Rectal smooth muscle tissue (tissue), 1 donor: Measurements from ENCODE around the gene VWA3A.
"Not testable (repeated sequence)": the region's sequence is repeated elsewhere in the genome, so short reads cannot be mapped to it uniquely, and the experiment has no call there.

ENCODE experiments used
- H3K27ac ChIP-seq: one replicate; pipeline ENCODE4 v1.7.0; 2013; ENCODE audit warnings: low read depth, low read length, inconsistent platforms
- H3K27me3 ChIP-seq: one replicate; pipeline ENCODE4 v1.7.0; 2013; ENCODE audit warnings: low read length; ENCODE audit not compliant: control insufficient read depth, insufficient read depth
- H3K36me3 ChIP-seq: one replicate; pipeline ENCODE4 v1.7.0; 2013; ENCODE audit warnings: low read length; ENCODE audit not compliant: control insufficient read depth, insufficient read depth
- H3K4me1 ChIP-seq: one replicate; pipeline ENCODE4 v1.7.0; 2013; ENCODE audit warnings: low read length; ENCODE audit not compliant: control insufficient read depth, insufficient read depth
- H3K4me3 ChIP-seq: one replicate; pipeline ENCODE4 v1.7.0; 2013; ENCODE audit warnings: low read length
- H3K9ac ChIP-seq: one replicate; pipeline ENCODE4 v1.7.0; 2013; ENCODE audit warnings: low read length

The VWA3A gene

GRCh38 chr16:22124583-22125284 lies 32.4 kb downstream of the VWA3A start:
- no peak overlapping the region for H3K27ac ChIP-seq
- no peaks in the 10 kb centered on the region for H3K27me3 ChIP-seq
- no peak overlapping the region for H3K9ac ChIP-seq
- H3K4me3 ChIP-seq = no peak overlapping the region
- H3K4me1 ChIP-seq = no peaks in the 10 kb centered on the region
- no peaks in the 10 kb centered on the region for H3K36me3 ChIP-seq

- no peak overlapping the region for H3K4me3 ChIP-seq
- no peak overlapping the region for H3K27ac ChIP-seq
Observed at GRCh38 chr16:22126037-22126558, 33.8 kb downstream of the VWA3A start.

GRCh38 chr16:22128537-22128936 lies 36.2 kb downstream of the VWA3A start:
- not testable (repeated sequence) for H3K4me1 ChIP-seq, H3K27ac ChIP-seq, H3K4me3 ChIP-seq, H3K27me3 ChIP-seq, H3K36me3 ChIP-seq, H3K9ac ChIP-seq

More at GRCh38 chr16:22126037-22126558, 33.8 kb downstream of the VWA3A start:
- Histone ChIP-seq H3K36me3 (no peaks in the 10 kb centered on the region), H3K9ac (no peak overlapping the region), H3K4me1 (no peaks in the 10 kb centered on the region), H3K27me3 (no peaks in the 10 kb centered on the region)

- H3K27me3 ChIP-seq = no peaks in the 10 kb centered on the region
- no peak overlapping the region for H3K27ac ChIP-seq
- no peaks in the 10 kb centered on the region for H3K36me3 ChIP-seq
- no peak overlapping the region for H3K4me3 ChIP-seq
- no peaks in the 10 kb centered on the region for H3K4me1 ChIP-seq
- no peak overlapping the region for H3K9ac ChIP-seq
Observed at GRCh38 chr16:22130528-22130927, 38.2 kb downstream of the VWA3A start.

- Histone ChIP-seq H3K4me3 (no peak overlapping the region), H3K9ac (no peak overlapping the region), H3K27me3 (no peaks in the 10 kb centered on the region), H3K4me1 (no peaks in the 10 kb centered on the region), H3K27ac (no peak overlapping the region), H3K36me3 (no peaks in the 10 kb centered on the region)
Observed at GRCh38 chr16:22132801-22133200, 40.5 kb downstream of the VWA3A start.

- H3K27ac ChIP-seq = no peak overlapping the region
- no peaks in the 10 kb centered on the region for H3K4me1 ChIP-seq
- H3K36me3 ChIP-seq = no peaks in the 10 kb centered on the region
- H3K4me3 ChIP-seq = no peak overlapping the region
- H3K9ac ChIP-seq = no peak overlapping the region
- H3K27me3 ChIP-seq = no peaks in the 10 kb centered on the region
Observed at GRCh38 chr16:22138482-22138881, 46.1 kb downstream of the VWA3A start.

- Histone ChIP-seq H3K36me3 (no peaks in the 10 kb centered on the region), H3K27me3 (no peaks in the 10 kb centered on the region), H3K27ac (no peak overlapping the region), H3K4me1 (no peaks in the 10 kb centered on the region), H3K4me3 (no peak overlapping the region), H3K9ac (no peak overlapping the region)
Observed at GRCh38 chr16:22139008-22139407, 46.7 kb downstream of the VWA3A start.

- Histone ChIP-seq H3K9ac (no peak overlapping the region), H3K36me3 (no peaks in the 10 kb centered on the region), H3K27ac (no peak overlapping the region), H3K4me3 (no peak overlapping the region), H3K27me3 (no peaks in the 10 kb centered on the region), H3K4me1 (no peaks in the 10 kb centered on the region)
Observed at GRCh38 chr16:22139732-22140131, 47.4 kb downstream of the VWA3A start.

GRCh38 chr16:22141767-22142166 lies 49.4 kb downstream of the VWA3A start:
- H3K27me3 ChIP-seq = no peaks in the 10 kb centered on the region
- no peaks in the 10 kb centered on the region for H3K36me3 ChIP-seq
- no peak overlapping the region for H3K9ac ChIP-seq
- no peak overlapping the region for H3K4me3 ChIP-seq
- H3K27ac ChIP-seq = no peak overlapping the region
- H3K4me1 ChIP-seq = no peaks in the 10 kb centered on the region

GRCh38 chr16:22144520-22144919 lies 52.2 kb downstream of the VWA3A start:
- H3K9ac ChIP-seq = no peak overlapping the region
- H3K4me1 ChIP-seq = no peaks in the 10 kb centered on the region
- no peaks in the 10 kb centered on the region for H3K27me3 ChIP-seq
- no peaks in the 10 kb centered on the region for H3K36me3 ChIP-seq
- no peak overlapping the region for H3K27ac ChIP-seq
- H3K4me3 ChIP-seq = no peak overlapping the region

GRCh38 chr16:22147853-22148252 lies 55.5 kb downstream of the VWA3A start:
- Histone ChIP-seq H3K36me3 (no peaks in the 10 kb centered on the region), H3K27ac (no peak overlapping the region), H3K4me3 (no peak overlapping the region), H3K4me1 (no peaks in the 10 kb centered on the region), H3K27me3 (no peaks in the 10 kb centered on the region), H3K9ac (no peak overlapping the region)

- H3K27me3 ChIP-seq = no peaks in the 10 kb centered on the region
Observed at GRCh38 chr16:22151246-22151998, 59.1 kb downstream of the VWA3A start.

More at GRCh38 chr16:22151246-22151998, 59.1 kb downstream of the VWA3A start:
- Histone ChIP-seq H3K4me1 (no peaks in the 10 kb centered on the region), H3K9ac (no peak overlapping the region), H3K4me3 (no peak overlapping the region), H3K36me3 (no peaks in the 10 kb centered on the region), H3K27ac (no peak overlapping the region)
